Ectodermal cell (in vitro differentiated cells): ENCODE measurements around the gene RAET1G. TPM values are rescaled to one million over a fixed set of nuclear protein-coding genes. Genes with fewer than 3 reads are reported as not detected.
A peak's percentile ranks its signal among the peaks of the same experiment; 100 is the strongest.
"Not testable (repeated sequence)": the region's sequence is repeated elsewhere in the genome, so short reads cannot be mapped to it uniquely, and the experiment has no call there.

Experiments
- H3K27ac ChIP-seq: 2 replicates; pipeline ENCODE4 v1.7.0; 2013; ENCODE audit warnings: mild to moderate bottlenecking, low read depth, low read length; ENCODE audit not compliant: insufficient read depth, poor library complexity, severe bottlenecking
- H3K27me3 ChIP-seq: 2 replicates; pipeline ENCODE4 v1.7.0; 2013; ENCODE audit warnings: mild to moderate bottlenecking, low read length; ENCODE audit not compliant: insufficient read depth, control insufficient read depth, poor library complexity, severe bottlenecking
- H3K36me3 ChIP-seq: one replicate; pipeline ENCODE4 v1.7.0; 2013; ENCODE audit warnings: low read length; ENCODE audit not compliant: control insufficient read depth, insufficient read depth
- H3K4me1 ChIP-seq: one replicate; pipeline ENCODE4 v1.7.0; 2013; ENCODE audit warnings: low read length; ENCODE audit not compliant: control insufficient read depth, insufficient read depth
- H3K4me3 ChIP-seq: 2 replicates; pipeline ENCODE4 v1.7.0; 2013; ENCODE audit warnings: low read depth, low read length, control low read depth; ENCODE audit not compliant: insufficient read depth
- H3K9me3 ChIP-seq: 2 replicates; pipeline ENCODE4 v1.7.0; 2013; ENCODE audit warnings: mild to moderate bottlenecking, low read length, moderate library complexity; ENCODE audit not compliant: control insufficient read depth
- WGBS, 2 experiments: methylation state at CpG; one replicate each; pipeline ENCODE4 v1.1.7; 2013; ENCODE audit warnings: missing lambda C conversion rate in 2 of 2; 5-methylcytosine and 5-hydroxymethylcytosine counted together
- polyA plus RNA-seq, 4 experiments: library from polyadenylated mRNA; stranded (reverse); fragments of 50-300 nt; gene quantifications; one replicate each; pipeline ENCODE4 v1.2.3, GENCODE V29; 2013

RAET1G gene, protein sequence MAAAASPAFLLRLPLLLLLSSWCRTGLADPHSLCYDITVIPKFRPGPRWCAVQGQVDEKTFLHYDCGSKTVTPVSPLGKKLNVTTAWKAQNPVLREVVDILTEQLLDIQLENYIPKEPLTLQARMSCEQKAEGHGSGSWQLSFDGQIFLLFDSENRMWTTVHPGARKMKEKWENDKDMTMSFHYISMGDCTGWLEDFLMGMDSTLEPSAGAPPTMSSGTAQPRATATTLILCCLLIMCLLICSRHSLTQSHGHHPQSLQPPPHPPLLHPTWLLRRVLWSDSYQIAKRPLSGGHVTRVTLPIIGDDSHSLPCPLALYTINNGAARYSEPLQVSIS
- not detected for polyA plus RNA-seq (2013, experiment 1 of 4)
- polyA plus RNA-seq (2013, experiment 2 of 4), result not detected
- polyA plus RNA-seq (2013, experiment 3 of 4), result 0.27 TPM
- not detected for polyA plus RNA-seq (2013, experiment 4 of 4)

- 0 to 1% methylated on average over 40 of the region's 40 CpGs for WGBS, 2 experiments
- H3K4me1 ChIP-seq, result peaks cover 9% of the 10 kb centered on the region
- H3K27me3 ChIP-seq, result peaks cover 77% of the 10 kb centered on the region
- H3K36me3 ChIP-seq, result no peaks in the 10 kb centered on the region
- no peak within 1 kb of the TSS for H3K27ac ChIP-seq
- H3K9me3 ChIP-seq, result no peaks in the 10 kb centered on the region
- H3K4me3 ChIP-seq, result peak within 1 kb of the TSS; percentile 41
These were observed at the start of gene RAET1G for GRCh38 chr6:149922642-149923326. Gene RAET1G (minus strand): TSS chr6:149923121. CDS start chr6:149923010, 111 bp downstream.

DNA sequence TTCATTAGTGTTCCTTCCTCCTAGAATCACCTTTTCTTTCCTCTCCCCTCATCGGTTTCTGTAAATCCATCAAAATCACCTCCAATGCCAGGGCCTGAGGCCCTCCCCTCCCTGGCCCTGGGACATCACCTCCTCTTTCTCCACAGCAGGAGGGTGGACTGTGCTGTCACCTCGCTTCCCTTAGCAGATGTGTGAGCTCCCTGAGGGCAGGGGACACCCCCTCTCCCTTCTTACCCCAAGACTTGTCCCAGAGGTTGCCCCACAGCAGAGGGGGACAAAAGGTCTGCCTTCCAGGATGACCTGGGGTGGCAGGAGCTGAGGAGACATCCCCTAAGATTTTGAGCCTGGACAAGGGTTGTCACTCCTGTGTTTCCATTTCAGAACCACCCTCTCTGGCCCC lies 46.7 kb upstream of the RAET1G start:
- H3K27ac ChIP-seq, result no peak overlapping the region
- H3K27me3 ChIP-seq, result peaks cover 82% of the 10 kb centered on the region
- H3K4me1 ChIP-seq, result no peaks in the 10 kb centered on the region
- H3K4me3 ChIP-seq, result no peak overlapping the region
- no peaks in the 10 kb centered on the region for H3K36me3 ChIP-seq
- H3K9me3 ChIP-seq, result no peaks in the 10 kb centered on the region
- WGBS, 2 experiments, result 69 to 77% methylated on average over 2 of the region's 2 CpGs

DNA sequence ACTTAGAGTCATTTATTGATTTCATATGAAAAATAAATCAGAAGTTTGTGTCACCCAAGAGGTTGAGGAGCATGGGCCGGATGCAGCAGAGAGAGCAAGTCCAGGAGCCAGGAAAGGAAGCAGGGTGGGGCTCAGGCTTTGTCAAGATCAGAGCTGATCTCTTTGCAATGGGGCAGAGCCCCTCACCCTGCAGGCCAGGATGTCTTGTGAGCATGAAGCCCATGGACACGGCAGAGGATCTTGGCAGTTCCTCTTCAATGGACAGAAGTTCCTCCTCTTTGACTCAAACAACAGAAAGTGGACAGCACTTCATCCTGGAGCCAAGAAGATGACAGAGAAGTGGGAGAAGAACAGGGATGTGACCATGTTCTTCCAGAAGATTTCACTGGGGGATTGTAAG lies 46.0 kb upstream of the RAET1G start:
- peaks cover 82% of the 10 kb centered on the region for H3K27me3 ChIP-seq

DNA sequence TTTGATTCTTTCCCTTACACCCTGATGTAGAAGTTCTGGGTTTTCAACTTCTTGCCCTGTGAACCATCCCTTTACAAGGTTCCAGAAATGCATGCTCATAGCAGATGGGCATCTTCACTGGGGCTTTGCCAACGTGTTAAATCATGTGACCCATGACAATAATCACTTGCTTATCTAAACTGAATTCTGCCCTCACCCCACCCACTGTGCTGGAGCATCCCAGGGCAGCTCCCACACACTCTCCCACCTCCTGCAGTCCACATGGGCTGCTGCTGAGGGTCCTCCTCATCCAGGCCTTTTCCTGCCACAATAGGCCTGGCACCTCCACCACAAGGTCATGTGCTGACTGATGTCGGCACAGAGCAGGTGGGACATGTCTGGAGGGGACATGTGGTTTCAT lies 45.1 kb upstream of the RAET1G start:
- H3K9me3 ChIP-seq, H3K4me3 ChIP-seq, H3K36me3 ChIP-seq, H3K4me1 ChIP-seq, H3K27ac ChIP-seq: not testable (repeated sequence)
- H3K27me3 ChIP-seq, result peaks cover 84% of the 10 kb centered on the region
- 70 to 73% methylated on average over 2 of the region's 2 CpGs for WGBS, 2 experiments

More for the DNA sequence above, 46.0 kb upstream of the RAET1G start:
- not testable (repeated sequence) for H3K4me3 ChIP-seq, H3K27ac ChIP-seq, H3K4me1 ChIP-seq, H3K9me3 ChIP-seq, H3K36me3 ChIP-seq
- WGBS, 2 experiments, result 81 to 91% methylated on average over 2 of the region's 2 CpGs

GRCh38 chr6:149967591-149967990 lies 44.7 kb upstream of the RAET1G start:
- peaks cover 87% of the 10 kb centered on the region for H3K27me3 ChIP-seq
- no peaks in the 10 kb centered on the region for H3K9me3 ChIP-seq
- H3K4me1 ChIP-seq, result no peaks in the 10 kb centered on the region
- no peaks in the 10 kb centered on the region for H3K36me3 ChIP-seq
- 79 to 83% methylated on average over 4 of the region's 4 CpGs for WGBS, 2 experiments
- no peak overlapping the region for H3K4me3 ChIP-seq
- no peak overlapping the region for H3K27ac ChIP-seq

DNA sequence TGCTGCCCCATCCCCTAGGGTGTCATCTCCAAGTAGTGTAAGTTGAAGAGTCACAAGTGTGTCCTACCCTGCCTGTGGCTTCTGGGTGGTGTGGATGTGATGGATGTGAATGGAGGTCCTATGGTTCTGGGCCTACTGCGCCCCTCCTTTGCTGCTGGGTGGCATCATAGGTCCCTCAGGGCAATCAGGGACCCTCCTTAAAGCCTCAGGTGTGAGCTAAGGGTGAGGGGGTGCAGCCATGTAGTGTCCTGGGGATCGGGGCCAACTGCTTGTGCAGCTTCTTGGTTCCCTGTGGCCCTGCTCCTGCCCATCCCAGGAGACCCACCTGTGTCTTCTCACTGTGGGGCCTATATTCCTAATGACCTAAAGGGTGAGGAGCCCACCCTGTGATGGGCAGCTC lies 43.4 kb upstream of the RAET1G start:
- WGBS, 2 experiments, result 70 to 88% methylated on average over 2 of the region's 2 CpGs
- not testable (repeated sequence) for H3K4me1 ChIP-seq, H3K4me3 ChIP-seq, H3K27ac ChIP-seq, H3K36me3 ChIP-seq, H3K9me3 ChIP-seq
- peaks cover 97% of the 10 kb centered on the region for H3K27me3 ChIP-seq

GRCh38 chr6:149965194-149966020 lies 42.5 kb upstream of the RAET1G start:
- no peaks in the 10 kb centered on the region for H3K4me1 ChIP-seq
- no peak overlapping the region for H3K27ac ChIP-seq
- no peaks in the 10 kb centered on the region for H3K36me3 ChIP-seq
- no peaks in the 10 kb centered on the region for H3K9me3 ChIP-seq
- 6 to 7% methylated on average over 38 of the region's 38 CpGs for WGBS, 2 experiments
- peaks cover 98% of the 10 kb centered on the region for H3K27me3 ChIP-seq
- H3K4me3 ChIP-seq, result peak overlapping the region; percentile 50

DNA sequence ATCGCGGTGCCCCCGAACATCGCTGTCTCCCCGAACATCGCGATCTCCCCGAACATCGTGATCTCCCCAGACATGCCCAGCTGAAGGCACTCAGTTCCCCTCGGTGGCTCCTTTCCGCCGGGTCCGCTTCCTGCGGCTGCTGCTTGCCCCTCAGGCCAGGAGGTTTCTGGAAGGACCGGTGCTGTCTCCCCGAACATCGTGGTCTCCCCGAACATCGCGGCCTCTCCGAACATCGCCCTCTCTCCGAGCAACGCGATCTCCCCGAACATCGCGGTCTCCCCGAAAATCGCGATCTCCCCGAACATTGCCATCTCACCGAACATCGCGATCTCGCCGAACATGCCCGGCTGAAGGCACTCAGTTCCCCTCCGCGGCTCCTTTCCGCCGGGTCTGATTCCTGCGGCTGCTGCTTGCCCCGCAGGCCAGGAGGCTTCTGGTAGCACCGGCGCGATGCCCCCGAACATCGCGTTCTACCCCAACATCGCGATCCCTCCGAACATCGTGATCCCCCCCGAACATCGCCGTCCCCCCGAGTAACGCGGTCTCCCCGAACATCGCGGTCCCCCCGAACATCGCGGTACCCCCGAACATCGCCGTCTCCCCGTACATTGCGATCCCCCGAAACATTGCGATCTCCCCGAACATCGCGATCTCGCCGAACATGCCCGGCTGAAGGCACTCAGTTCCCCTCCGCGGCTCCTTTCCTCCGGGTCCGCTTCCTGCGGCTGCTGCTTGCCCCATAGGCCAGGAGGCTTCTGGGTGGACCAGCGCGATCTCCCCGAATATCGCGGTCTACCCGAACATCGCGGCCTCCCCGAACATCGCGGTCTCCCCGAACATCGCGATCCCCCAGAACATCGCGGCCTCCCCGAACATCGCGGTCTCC lies 41.6 kb upstream of the RAET1G start:
- no peaks in the 10 kb centered on the region for H3K36me3 ChIP-seq
- H3K4me1 ChIP-seq, result no peaks in the 10 kb centered on the region
- 1 to 2% methylated on average over 103 of the region's 103 CpGs for WGBS, 2 experiments
- H3K27ac ChIP-seq, result no peak overlapping the region
- peak overlapping the region; percentile 50 for H3K4me3 ChIP-seq
- peaks cover 98% of the 10 kb centered on the region for H3K27me3 ChIP-seq
- no peaks in the 10 kb centered on the region for H3K9me3 ChIP-seq

- Histone ChIP-seq H3K9me3 (no peaks in the 10 kb centered on the region), H3K27me3 (peaks cover 98% of the 10 kb centered on the region), H3K4me3 (peak within 1 kb of the TSS; percentile 50), H3K36me3 (no peaks in the 10 kb centered on the region), H3K4me1 (no peaks in the 10 kb centered on the region), H3K27ac (peak within 1 kb of the TSS; percentile 58)
- WGBS, 2 experiments, result 1% methylated on average over 69 of the region's 69 CpGs
These were observed 40.8 kb upstream of the RAET1G start, which contains the start of gene ULBP1 for GRCh38 chr6:149963462-149964307. Gene ULBP1 (plus strand): TSS chr6:149963943. CDS start chr6:149964050, 107 bp downstream.
